NOMO-1 treated with DMSO at 0.1 percent for 48 hours (cell line): ENCODE data around the gene ABCB1.
A peak's percentile ranks its signal among the peaks of the same experiment; 100 is the strongest.

Source experiments
- DNase-seq: peaks from one replicate; lab custom pipeline; 2025; ENCODE audit not compliant: unreplicated experiment; lab: John Stamatoyannopoulos, UW

Gene ABCB1

GRCh38 chr7:87517136-87517815 lies 83.4 kb downstream of the ABCB1 start:
- peak; percentile 31 for DNase-seq

- no peak for DNase-seq
Observed at GRCh38 chr7:87513735-87514335, 86.8 kb downstream of the ABCB1 start.

GRCh38 chr7:87512906-87513305 lies 87.8 kb downstream of the ABCB1 start:
- DNase-seq = no peak

- no peak for DNase-seq
Observed at GRCh38 chr7:87511510-87511909, 89.2 kb downstream of the ABCB1 start.

- DNase-seq = no peak
Observed at GRCh38 chr7:87510411-87510875, 90.2 kb downstream of the ABCB1 start.

- DNase-seq = no peak
Observed at GRCh38 chr7:87507446-87507845, 93.2 kb downstream of the ABCB1 start.

GRCh38 chr7:87506246-87507180 lies 94.2 kb downstream of the ABCB1 start:
- peak; percentile 57 for DNase-seq

GRCh38 chr7:87505557-87506245 lies 95.0 kb downstream of the ABCB1 start:
- peak; percentile 24 for DNase-seq

- DNase-seq = no peak
Observed at GRCh38 chr7:87505122-87505521, 95.6 kb downstream of the ABCB1 start.

GRCh38 chr7:87499494-87499893 lies 101.2 kb downstream of the ABCB1 start:
- DNase-seq = no peak

- DNase-seq = no peak
Observed at GRCh38 chr7:87498893-87499292, 101.8 kb downstream of the ABCB1 start.

- DNase-seq = no peak
Observed at GRCh38 chr7:87497482-87497881, 103.2 kb downstream of the ABCB1 start.

- DNase-seq = no peak
Observed at GRCh38 chr7:87495366-87495765, 105.3 kb downstream of the ABCB1 start.

GRCh38 chr7:87494454-87494853 lies 106.2 kb downstream of the ABCB1 start:
- no peak for DNase-seq

- no peak for DNase-seq
Observed at GRCh38 chr7:87483131-87483530, 117.6 kb downstream of the ABCB1 start.

GRCh38 chr7:87482115-87482514 lies 118.6 kb downstream of the ABCB1 start:
- DNase-seq = no peak

- no peak for DNase-seq
Observed at GRCh38 chr7:87480386-87480785, 120.3 kb downstream of the ABCB1 start.

- no peak for DNase-seq
Observed at GRCh38 chr7:87479951-87480350, 120.7 kb downstream of the ABCB1 start.

GRCh38 chr7:87476179-87476557 lies 124.5 kb downstream of the ABCB1 start:
- no peak for DNase-seq

GRCh38 chr7:87475359-87476178 lies 125.1 kb downstream of the ABCB1 start, which contains the start of gene ABCB4:
Gene ABCB4, minus strand, starts transcription at chr7:87475680. Its CDS starts 215 bp downstream, at chr7:87475465.
- DNase-seq = no peak
